Hepatocyte (in vitro differentiated cells): Measurements from ENCODE around the gene SYNPR. TPM values are rescaled to one million over a fixed set of nuclear protein-coding genes. Genes with fewer than 3 reads are reported as not detected.

Experiments used
- DNase-seq: peaks from one replicate; pipeline ENCODE4 v3.0.0-alpha.2; 2016; ENCODE audit warnings: low spot score
- H2AFZ ChIP-seq: fragments of 200-600 bp; sonication (generic); 2 replicates; pipeline ENCODE4 v1.6.0; 2016; ENCODE audit warnings: antibody characterized with exemption, mild to moderate bottlenecking
- H3K27ac ChIP-seq: fragments of 200-600 bp; sonication (generic); 2 replicates; pipeline ENCODE4 v1.5.1; 2016; ENCODE audit warnings: mild to moderate bottlenecking
- H3K27me3 ChIP-seq: fragments of 200-600 bp; sonication (generic); 2 replicates; pipeline ENCODE4 v1.6.1; 2016
- H3K36me3 ChIP-seq: fragments of 200-600 bp; sonication (generic); replicated peaks from 2 replicates; pipeline ENCODE4 v1.5.1; 2016; ENCODE audit warnings: low read depth; ENCODE audit not compliant: insufficient read depth
- H3K4me1 ChIP-seq: fragments of 200-600 bp; sonication (generic); 2 replicates; pipeline ENCODE4 v1.5.1; 2016; ENCODE audit warnings: mild to moderate bottlenecking, moderate library complexity; ENCODE audit not compliant: insufficient read depth
- H3K4me2 ChIP-seq: fragments of 200-600 bp; sonication (generic); 2 replicates; pipeline ENCODE4 v1.6.0; 2016
- H3K4me3 ChIP-seq: fragments of 200-600 bp; sonication (generic); 2 replicates; pipeline ENCODE4 v1.5.1; 2016; ENCODE audit warnings: mild to moderate bottlenecking
- H3K79me2 ChIP-seq: fragments of 200-600 bp; sonication (generic); 2 replicates; pipeline ENCODE4 v1.6.0; 2017; ENCODE audit warnings: mild to moderate bottlenecking
- H3K9me2 ChIP-seq: fragments of 200-600 bp; sonication (generic); replicated peaks from 2 replicates; pipeline ENCODE4 v1.6.0; 2017; ENCODE audit warnings: mild to moderate bottlenecking; ENCODE audit not compliant: insufficient read depth
- H3K9me3 ChIP-seq: fragments of 200-600 bp; sonication (generic); 2 replicates; pipeline ENCODE4 v1.5.1; 2016; ENCODE audit warnings: low read depth, mild to moderate bottlenecking
- H4K20me1 ChIP-seq: fragments of 200-600 bp; sonication (generic); 2 replicates; pipeline ENCODE4 v1.6.0; 2016; ENCODE audit warnings: mild to moderate bottlenecking; ENCODE audit not compliant: insufficient read depth, poor library complexity, severe bottlenecking
- EZH2 ChIP-seq: fragments of 200-600 bp; sonication (generic); IDR thresholded peaks from 2 replicates; pipeline ENCODE4 v1.6.1; 2016; ENCODE audit warnings: antibody characterized with exemption, mild to moderate bottlenecking, borderline replicate concordance
- EZH2phosphoT487 ChIP-seq: fragments of 200-600 bp; sonication (generic); IDR thresholded peaks from one replicate; pipeline ENCODE4 v1.6.1; 2018; ENCODE audit warnings: antibody characterized with exemption, mild to moderate bottlenecking, low read depth, moderate library complexity; ENCODE audit not compliant: unreplicated experiment, severe bottlenecking
- WGBS: methylation state at CpG from one replicate; pipeline ENCODE4 v1.1.6; 2016; ENCODE audit warnings: low lambda C conversion rate; ENCODE audit errors: missing lambda C conversion rate; 5-methylcytosine and 5-hydroxymethylcytosine counted together
- polyA plus RNA-seq: library from polyadenylated mRNA; unstranded; fragments of >200 nt; fragmentation: Nextera tagmentation; extraction: Ambion mirVana; gene quantifications from 2 replicates; pipeline ENCODE4 v1.2.1, GENCODE V29; 2016
- total RNA-seq: library from RNA; depleted of rRNA; stranded (reverse); fragments of >200 nt; gene quantifications from 2 replicates; pipeline ENCODE4 v1.2.3, GENCODE V29; 2014
- TF ChIP-seq, protein P1 (sequence below): fragments of 200-600 bp; sonication (generic); IDR thresholded peaks from 2 replicates; pipeline ENCODE4 v1.5.1; 2016; ENCODE audit warnings: antibody characterized with exemption, mild to moderate bottlenecking; ENCODE audit not compliant: poor library complexity

The SYNPR gene
- total and polyA plus RNA-seq, 2 experiments from 2014 or later = 0.37 TPM; not detected in 1

DNA sequence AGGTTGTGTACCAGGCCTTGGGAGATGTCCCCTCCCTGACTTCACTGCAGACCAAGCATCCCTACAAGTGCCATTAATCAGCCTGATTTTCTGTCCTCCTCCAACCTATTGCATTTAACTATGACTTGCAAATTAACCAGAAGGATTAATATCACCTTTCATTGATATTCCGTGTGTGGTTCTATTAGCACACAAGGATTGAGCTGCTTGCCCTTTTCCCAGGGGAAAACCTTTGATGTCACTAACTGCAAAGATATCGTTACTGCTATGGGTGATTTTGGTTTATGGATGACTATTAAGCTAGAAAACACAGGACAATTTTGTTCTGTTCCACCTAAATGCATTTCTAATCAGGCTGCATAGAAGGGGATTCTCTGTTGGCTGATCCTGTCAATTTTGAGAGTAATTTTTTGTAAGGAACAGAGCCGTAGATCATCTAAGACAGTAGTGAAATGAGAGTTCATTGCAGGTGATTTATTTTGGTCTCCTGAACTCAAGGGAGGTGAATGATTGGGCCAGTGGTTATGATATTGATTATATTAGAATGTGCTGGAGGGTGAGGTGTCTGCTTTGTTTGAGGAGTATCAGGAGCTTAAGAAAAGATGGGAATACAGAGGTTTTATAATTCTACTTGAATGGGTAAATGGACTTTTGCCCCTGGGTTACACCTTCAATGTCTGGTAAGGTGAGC lies 196.9 kb downstream of the SYNPR start:
- WGBS = 90% methylated on average over 3 of the region's 3 CpGs
- TF ChIP-seq EZH2 (no peak), EZH2phosphoT487 (no peak)
- TF ChIP-seq, protein P1, sequence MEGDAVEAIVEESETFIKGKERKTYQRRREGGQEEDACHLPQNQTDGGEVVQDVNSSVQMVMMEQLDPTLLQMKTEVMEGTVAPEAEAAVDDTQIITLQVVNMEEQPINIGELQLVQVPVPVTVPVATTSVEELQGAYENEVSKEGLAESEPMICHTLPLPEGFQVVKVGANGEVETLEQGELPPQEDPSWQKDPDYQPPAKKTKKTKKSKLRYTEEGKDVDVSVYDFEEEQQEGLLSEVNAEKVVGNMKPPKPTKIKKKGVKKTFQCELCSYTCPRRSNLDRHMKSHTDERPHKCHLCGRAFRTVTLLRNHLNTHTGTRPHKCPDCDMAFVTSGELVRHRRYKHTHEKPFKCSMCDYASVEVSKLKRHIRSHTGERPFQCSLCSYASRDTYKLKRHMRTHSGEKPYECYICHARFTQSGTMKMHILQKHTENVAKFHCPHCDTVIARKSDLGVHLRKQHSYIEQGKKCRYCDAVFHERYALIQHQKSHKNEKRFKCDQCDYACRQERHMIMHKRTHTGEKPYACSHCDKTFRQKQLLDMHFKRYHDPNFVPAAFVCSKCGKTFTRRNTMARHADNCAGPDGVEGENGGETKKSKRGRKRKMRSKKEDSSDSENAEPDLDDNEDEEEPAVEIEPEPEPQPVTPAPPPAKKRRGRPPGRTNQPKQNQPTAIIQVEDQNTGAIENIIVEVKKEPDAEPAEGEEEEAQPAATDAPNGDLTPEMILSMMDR = no peak

DNA sequence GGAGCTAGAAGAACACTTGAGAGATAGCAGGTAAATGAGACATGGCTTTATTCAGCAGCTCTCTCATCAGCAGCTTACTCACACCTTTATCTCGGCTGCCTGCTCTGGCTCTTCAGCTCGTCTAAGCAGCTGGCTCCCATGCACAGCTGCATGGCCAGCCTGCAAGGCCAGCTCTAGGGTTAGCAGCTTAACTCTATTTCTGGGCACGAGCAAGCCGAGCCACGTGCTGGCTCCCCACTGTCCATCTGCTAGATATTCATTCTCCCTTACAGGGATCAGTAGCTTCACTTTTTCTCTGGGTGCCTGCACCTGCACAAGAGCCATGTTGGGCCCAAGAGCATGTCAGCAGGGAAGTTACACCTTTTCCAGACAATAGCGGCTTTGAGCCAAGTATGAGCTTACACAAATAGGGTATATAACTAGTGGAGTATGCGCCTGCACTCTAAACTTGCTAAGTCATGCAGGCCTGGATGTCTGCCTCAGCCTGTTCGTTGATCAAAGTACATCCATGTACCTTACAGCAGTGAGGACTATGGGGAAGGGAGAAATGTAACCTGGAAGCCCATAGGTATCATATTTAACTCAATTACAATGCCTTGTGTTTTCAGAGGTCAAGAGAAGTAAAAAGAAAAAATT lies 199.5 kb downstream of the SYNPR start:
- no peak overlapping the region for H3K4me2 ChIP-seq
- no peaks in the 10 kb centered on the region for H4K20me1 ChIP-seq
- H2AFZ ChIP-seq = no peak overlapping the region
- H3K4me1 ChIP-seq = no peaks in the 10 kb centered on the region
- WGBS = 88% methylated on average over 8 of the region's 8 CpGs
- H3K36me3 ChIP-seq = no peaks in the 10 kb centered on the region
- H3K9me3 ChIP-seq = no peaks in the 10 kb centered on the region
- H3K27me3 ChIP-seq = no peaks in the 10 kb centered on the region
- TF ChIP-seq, protein P1 = no peak
- TF ChIP-seq EZH2 = no peak
- TF ChIP-seq EZH2phosphoT487 = no peak
- no peak overlapping the region for H3K27ac ChIP-seq
- no peak for DNase-seq
- no peaks in the 10 kb centered on the region for H3K9me2 ChIP-seq
- no peak overlapping the region for H3K4me3 ChIP-seq
- H3K79me2 ChIP-seq = no peaks in the 10 kb centered on the region

More for the DNA sequence above, 196.9 kb downstream of the SYNPR start:
- Histone ChIP-seq H3K4me1 (no peaks in the 10 kb centered on the region), H3K9me3 (no peaks in the 10 kb centered on the region), H3K9me2 (no peaks in the 10 kb centered on the region), H3K27ac (no peak overlapping the region), H4K20me1 (no peaks in the 10 kb centered on the region), H3K4me3 (no peak overlapping the region), H3K27me3 (no peaks in the 10 kb centered on the region), H3K79me2 (no peaks in the 10 kb centered on the region), H2AFZ (no peak overlapping the region), H3K36me3 (no peaks in the 10 kb centered on the region), H3K4me2 (no peak overlapping the region)
- no peak for DNase-seq

DNA sequence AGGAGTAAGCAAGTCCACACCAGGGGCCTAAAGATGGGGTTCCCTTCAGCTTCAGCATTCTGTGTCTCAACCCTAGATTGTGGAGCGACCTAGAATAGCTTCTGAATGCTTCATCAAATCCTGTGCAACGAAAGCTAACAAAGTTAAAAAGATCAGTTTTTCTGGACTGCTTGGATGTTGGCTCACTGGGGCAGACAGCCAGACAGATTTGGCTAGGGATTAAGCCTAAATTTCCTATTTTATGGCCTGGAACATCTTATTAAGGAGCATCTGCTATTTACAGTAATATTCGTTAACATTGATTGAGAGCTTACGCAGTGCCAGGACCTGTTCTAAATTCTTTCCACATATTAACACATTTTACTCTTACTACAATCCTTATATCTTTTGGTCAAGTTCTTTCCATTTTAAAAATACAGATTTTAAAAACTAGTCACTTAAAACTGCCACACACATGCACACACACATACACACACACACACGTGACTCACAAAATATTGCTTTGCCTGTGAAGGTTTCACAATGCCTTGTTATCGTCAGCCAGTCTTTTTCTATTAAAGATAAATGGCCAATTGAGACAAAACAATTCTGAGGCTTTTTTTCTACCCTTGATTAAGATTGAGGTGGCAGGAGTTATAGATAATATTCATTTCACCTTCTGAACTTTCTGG lies 201.0 kb downstream of the SYNPR start:
- 85% methylated on average over 6 of the region's 6 CpGs for WGBS
- no peak for TF ChIP-seq EZH2
- TF ChIP-seq, protein P1 = no peak
- TF ChIP-seq EZH2phosphoT487 = no peak
- Histone ChIP-seq H2AFZ (no peak overlapping the region), H3K79me2 (no peaks in the 10 kb centered on the region), H3K27ac (no peak overlapping the region), H3K4me3 (no peak overlapping the region), H3K36me3 (no peaks in the 10 kb centered on the region), H4K20me1 (no peaks in the 10 kb centered on the region), H3K4me1 (no peaks in the 10 kb centered on the region), H3K27me3 (no peaks in the 10 kb centered on the region), H3K9me2 (no peaks in the 10 kb centered on the region), H3K9me3 (no peaks in the 10 kb centered on the region), H3K4me2 (no peak overlapping the region)
- DNase-seq = no peak
